ENCODE data around the gene MOCS3. TPM values are rescaled to one million over a fixed set of nuclear protein-coding genes. Genes with fewer than 3 reads are reported as not detected.

Gene MOCS3
- total and polyA plus RNA-seq, 2 of the 13 experiments (the other 11 are each of a cell fraction or from before 2014, with no cell fraction given), result 3.7 to 8.4 TPM

DNA sequence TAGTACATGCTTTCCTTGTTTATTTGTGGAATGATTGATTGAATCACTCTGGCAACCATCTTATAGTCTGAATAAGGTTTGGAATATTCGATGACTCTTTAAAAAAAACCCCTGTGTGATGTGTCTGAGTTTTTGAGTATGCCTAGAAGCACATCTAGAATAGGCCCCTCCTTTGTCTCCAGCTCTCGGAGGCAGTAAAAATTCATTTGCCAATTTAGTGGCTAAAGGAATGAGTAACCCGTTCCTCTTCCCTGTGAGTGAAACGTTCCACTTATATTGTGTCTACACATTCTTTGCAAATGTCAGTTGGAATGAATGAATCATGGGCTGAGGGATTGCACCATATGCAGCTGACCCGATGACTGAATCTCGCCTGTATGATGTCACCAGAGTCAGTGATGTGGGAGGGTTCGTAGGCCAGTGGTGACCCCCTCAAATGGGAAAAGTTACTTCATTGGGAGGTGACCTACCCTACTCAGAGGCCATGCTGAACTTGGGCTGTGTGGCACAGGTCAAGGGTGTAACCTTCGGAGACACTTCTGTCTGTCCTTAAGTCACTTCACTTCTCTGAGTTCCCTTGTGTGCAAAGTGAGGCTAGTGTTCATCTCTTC lies 21.6 kb downstream of the MOCS3 start (continued):
- TF ChIP-seq, protein P1, sequence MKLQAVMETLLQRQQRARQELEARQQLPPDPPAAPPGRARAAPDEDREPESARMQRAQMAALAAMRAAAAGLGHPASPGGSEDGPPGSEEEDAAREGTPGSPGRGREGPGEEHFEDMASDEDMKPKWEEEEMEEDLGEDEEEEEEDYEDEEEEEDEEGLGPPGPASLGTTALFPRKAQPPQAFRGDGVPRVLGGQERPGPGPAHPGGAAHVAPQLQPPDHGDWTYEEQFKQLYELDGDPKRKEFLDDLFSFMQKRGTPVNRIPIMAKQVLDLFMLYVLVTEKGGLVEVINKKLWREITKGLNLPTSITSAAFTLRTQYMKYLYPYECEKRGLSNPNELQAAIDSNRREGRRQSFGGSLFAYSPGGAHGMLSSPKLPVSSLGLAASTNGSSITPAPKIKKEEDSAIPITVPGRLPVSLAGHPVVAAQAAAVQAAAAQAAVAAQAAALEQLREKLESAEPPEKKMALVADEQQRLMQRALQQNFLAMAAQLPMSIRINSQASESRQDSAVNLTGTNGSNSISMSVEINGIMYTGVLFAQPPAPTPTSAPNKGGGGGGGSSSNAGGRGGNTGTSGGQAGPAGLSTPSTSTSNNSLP (IDR thresholded peaks at IDR 0.05; ENCODE audit: low read depth, low read length), result peak; percentile 69; the same call in 1 of the 2 replicates
- no peak for TF ChIP-seq ZNF563 (CRISPR knock-in tag; IDR thresholded peaks at IDR 0.05)
- TF ChIP-seq ZEB1 (IDR thresholded peaks at IDR 0.05; ENCODE audit: insufficient replicate concordance, low read depth), result no peak
- no peak for TF ChIP-seq SNAI1 (CRISPR knock-in tag; IDR thresholded peaks at IDR 0.05; ENCODE audit: borderline replicate concordance)
- TF ChIP-seq HES4 (CRISPR knock-in tag; IDR thresholded peaks at IDR 0.05; ENCODE audit: borderline replicate concordance), result no peak
- TF ChIP-seq HDAC6 (IDR thresholded peaks at IDR 0.05; ENCODE audit: low read depth, low read length), result no peak
- TF ChIP-seq, protein P2, sequence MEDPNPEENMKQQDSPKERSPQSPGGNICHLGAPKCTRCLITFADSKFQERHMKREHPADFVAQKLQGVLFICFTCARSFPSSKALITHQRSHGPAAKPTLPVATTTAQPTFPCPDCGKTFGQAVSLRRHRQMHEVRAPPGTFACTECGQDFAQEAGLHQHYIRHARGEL (CRISPR knock-in tag; IDR thresholded peaks at IDR 0.05), result no peak
- no peak for TF ChIP-seq HHEX (CRISPR knock-in tag; IDR thresholded peaks at IDR 0.05)
- no peak for TF ChIP-seq ZNF496 (CRISPR knock-in tag; IDR thresholded peaks at IDR 0.05; ENCODE audit: insufficient replicate concordance)
- no peak for TF ChIP-seq KAT8 (CRISPR knock-in tag; IDR thresholded peaks at IDR 0.05)
- TF ChIP-seq, protein P3, sequence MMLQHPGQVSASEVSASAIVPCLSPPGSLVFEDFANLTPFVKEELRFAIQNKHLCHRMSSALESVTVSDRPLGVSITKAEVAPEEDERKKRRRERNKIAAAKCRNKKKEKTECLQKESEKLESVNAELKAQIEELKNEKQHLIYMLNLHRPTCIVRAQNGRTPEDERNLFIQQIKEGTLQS (CRISPR knock-in tag; IDR thresholded peaks at IDR 0.05), result peak; percentile 56; the same call in 1 of the 2 replicates
- TF ChIP-seq ISL2 (CRISPR knock-in tag; IDR thresholded peaks at IDR 0.05), result no peak
- TF ChIP-seq, protein P4, sequence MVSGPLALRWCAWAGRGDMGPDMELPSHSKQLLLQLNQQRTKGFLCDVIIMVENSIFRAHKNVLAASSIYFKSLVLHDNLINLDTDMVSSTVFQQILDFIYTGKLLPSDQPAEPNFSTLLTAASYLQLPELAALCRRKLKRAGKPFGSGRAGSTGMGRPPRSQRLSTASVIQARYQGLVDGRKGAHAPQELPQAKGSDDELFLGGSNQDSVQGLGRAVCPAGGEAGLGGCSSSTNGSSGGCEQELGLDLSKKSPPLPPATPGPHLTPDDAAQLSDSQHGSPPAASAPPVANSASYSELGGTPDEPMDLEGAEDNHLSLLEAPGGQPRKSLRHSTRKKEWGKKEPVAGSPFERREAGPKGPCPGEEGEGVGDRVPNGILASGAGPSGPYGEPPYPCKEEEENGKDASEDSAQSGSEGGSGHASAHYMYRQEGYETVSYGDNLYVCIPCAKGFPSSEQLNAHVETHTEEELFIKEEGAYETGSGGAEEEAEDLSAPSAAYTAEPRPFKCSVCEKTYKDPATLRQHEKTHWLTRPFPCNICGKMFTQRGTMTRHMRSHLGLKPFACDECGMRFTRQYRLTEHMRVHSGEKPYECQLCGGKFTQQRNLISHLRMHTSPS (CRISPR knock-in tag; IDR thresholded peaks at IDR 0.05; ENCODE audit: low read depth), result no peak
- TF ChIP-seq BRD4 (CRISPR knock-in tag; IDR thresholded peaks at IDR 0.05), result no peak
- no peak for TF ChIP-seq RAD21 (CRISPR knock-in tag; IDR thresholded peaks at IDR 0.05)
- no peak for TF ChIP-seq TSC22D2 (CRISPR knock-in tag; IDR thresholded peaks at IDR 0.05; ENCODE audit: borderline replicate concordance)
- no peak for TF ChIP-seq ZNF292 (CRISPR knock-in tag; IDR thresholded peaks at IDR 0.05; ENCODE audit: borderline replicate concordance, low read depth)
- TF ChIP-seq PHF8 (CRISPR knock-in tag; IDR thresholded peaks at IDR 0.05), result no peak
- no peak for TF ChIP-seq ZNF547 (CRISPR knock-in tag; IDR thresholded peaks at IDR 0.05)
- TF ChIP-seq FOSL2 (CRISPR knock-in tag; IDR thresholded peaks at IDR 0.05), result peak; percentile 95
- TF ChIP-seq FIP1L1 (IDR thresholded peaks at IDR 0.05; ENCODE audit: borderline replicate concordance, insufficient read depth, low read depth, low read length), result no peak
- TF ChIP-seq, protein P5, sequence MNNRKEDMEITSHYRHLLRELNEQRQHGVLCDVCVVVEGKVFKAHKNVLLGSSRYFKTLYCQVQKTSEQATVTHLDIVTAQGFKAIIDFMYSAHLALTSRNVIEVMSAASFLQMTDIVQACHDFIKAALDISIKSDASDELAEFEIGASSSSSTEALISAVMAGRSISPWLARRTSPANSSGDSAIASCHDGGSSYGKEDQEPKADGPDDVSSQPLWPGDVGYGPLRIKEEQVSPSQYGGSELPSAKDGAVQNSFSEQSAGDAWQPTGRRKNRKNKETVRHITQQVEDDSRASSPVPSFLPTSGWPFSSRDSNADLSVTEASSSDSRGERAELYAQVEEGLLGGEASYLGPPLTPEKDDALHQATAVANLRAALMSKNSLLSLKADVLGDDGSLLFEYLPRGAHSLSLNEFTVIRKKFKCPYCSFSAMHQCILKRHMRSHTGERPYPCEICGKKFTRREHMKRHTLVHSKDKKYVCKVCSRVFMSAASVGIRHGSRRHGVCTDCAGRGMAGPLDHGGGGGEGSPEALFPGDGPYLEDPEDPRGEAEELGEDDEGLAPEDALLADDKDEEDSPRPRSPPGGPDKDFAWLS (CRISPR knock-in tag; IDR thresholded peaks at IDR 0.05; ENCODE audit: borderline replicate concordance), result no peak

Data from HepG2 (cell line).